ENCODE results near the gene MACROD1. TPM values are rescaled to one million over a fixed set of nuclear protein-coding genes. Genes with fewer than 3 reads are reported as not detected.

MACROD1 gene
- total and polyA plus RNA-seq, 5 donors from 2014 or later = 5.3 to 12.7 (median 6.5) TPM

DNA sequence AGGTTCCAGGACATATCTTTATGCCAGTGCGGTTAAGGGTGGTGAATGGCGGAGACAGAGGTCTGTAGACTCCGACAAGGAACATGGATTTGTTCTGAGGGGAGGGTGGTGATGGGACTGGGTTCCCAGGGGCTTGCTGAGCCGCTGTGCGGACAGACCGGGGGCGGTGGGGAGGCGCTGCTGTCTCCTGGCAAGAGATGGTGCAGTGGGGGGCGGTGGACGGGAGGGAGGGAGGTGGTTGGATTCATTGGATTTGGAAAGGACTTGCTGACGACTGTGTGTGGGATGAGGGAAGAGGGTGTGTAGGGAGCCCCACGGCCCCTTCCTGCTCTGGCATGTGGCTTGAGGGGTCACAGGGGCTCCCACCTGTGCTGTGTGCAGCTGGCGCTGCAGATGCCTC is 87.0 kb downstream of the MACROD1 start:
- Mint-ChIP-seq H3K4me1 (peaks cover 0 to 7% (median 5%) of the 10 kb centered on the region in 4 donors), H3K27me3 (peaks cover 4% of the 10 kb centered on the region), H3K9me3 (no peaks in the 10 kb centered on the region), H3K36me3 (no peaks in the 10 kb centered on the region), H3K27ac (no peak overlapping the region), H3K4me3 (no peak overlapping the region)
- DNase-seq = no peak
- no peak overlapping the region for H3K4me3 ChIP-seq (ENCODE audit: low read depth, low read length)
- H3K4me1 ChIP-seq (ENCODE audit: control insufficient read depth, insufficient read depth, low read length, poor library complexity, severe bottlenecking) = peaks cover 9% of the 10 kb centered on the region
- H3K27me3 ChIP-seq (ENCODE audit: control insufficient read depth, insufficient read depth, low read length) = no peaks in the 10 kb centered on the region
- no peaks in the 10 kb centered on the region for H3K9me3 ChIP-seq (ENCODE audit: control insufficient read depth in 2 of 2, low read length in 2 of 2)
- no peaks in the 10 kb centered on the region for H3K36me3 ChIP-seq (ENCODE audit: control insufficient read depth, insufficient read depth, low read length)
- no peak overlapping the region for H3K27ac ChIP-seq (ENCODE audit: insufficient read depth, low read length, poor library complexity, severe bottlenecking)
- ATAC-seq (ENCODE audit: low read depth in 2 of 2) = no peak

DNA sequence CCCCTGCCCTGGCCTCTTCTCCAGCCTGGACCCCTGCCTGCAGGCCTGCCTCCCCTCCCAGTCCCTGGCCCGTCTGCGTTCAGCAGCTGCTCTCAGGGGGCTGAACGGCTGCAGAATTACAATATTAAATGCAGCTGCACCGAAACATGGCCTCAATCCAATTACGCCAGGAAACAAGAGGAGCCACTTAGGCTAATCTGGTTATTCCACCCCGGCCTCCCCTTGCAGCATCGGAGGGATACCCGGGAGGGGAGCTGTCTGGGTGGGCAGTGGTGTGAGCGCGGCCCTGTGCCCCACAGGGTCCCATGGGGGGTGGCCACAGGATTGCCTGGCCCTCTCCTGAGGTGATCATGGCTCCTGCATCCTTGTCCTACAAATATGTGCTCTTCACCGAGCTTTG is 87.6 kb downstream of the MACROD1 start:
- Mint-ChIP-seq H3K27ac (no peak overlapping the region), H3K9me3 (no peaks in the 10 kb centered on the region), H3K36me3 (no peaks in the 10 kb centered on the region), H3K4me1 (peaks cover 0 to 9% (median 5%) of the 10 kb centered on the region in 4 donors), H3K4me3 (no peak overlapping the region), H3K27me3 (peaks cover 4% of the 10 kb centered on the region)
- Histone ChIP-seq H3K4me1 (ENCODE audit: control insufficient read depth, insufficient read depth, low read length, poor library complexity, severe bottlenecking) (peaks cover 9% of the 10 kb centered on the region), H3K4me3 (ENCODE audit: low read depth, low read length) (no peak overlapping the region), H3K27ac (ENCODE audit: insufficient read depth, low read length, poor library complexity, severe bottlenecking) (no peak overlapping the region), H3K27me3 (ENCODE audit: control insufficient read depth, insufficient read depth, low read length) (no peaks in the 10 kb centered on the region), H3K36me3 (ENCODE audit: control insufficient read depth, insufficient read depth, low read length) (no peaks in the 10 kb centered on the region), H3K9me3 (ENCODE audit: control insufficient read depth in 2 of 2, low read length in 2 of 2) (no peaks in the 10 kb centered on the region)
- DNase-seq (no peak), ATAC-seq (ENCODE audit: low read depth in 2 of 2) (no peak)

DNA sequence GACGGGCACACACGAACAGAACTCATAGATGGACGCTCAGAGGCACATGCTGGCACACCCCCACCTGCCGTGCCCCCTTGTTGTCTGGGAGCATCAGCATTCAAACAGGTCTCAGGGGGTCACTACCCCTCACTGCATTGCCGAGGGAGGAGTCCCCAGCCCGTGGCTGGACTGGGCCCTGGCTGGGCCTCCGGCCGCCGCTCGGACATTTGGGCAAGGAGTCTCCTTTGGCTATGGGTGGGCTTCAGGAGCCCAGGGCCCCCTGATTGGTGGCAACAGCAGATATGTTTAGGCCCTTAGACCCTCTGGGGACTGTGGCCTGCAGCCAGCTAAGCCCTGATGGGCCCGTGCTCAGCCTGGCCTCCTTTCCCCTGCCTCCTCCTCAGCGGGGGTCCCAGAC is 88.3 kb downstream of the MACROD1 start:
- no peak overlapping the region for H3K27ac ChIP-seq (ENCODE audit: insufficient read depth, low read length, poor library complexity, severe bottlenecking)
- H3K9me3 ChIP-seq (ENCODE audit: control insufficient read depth in 2 of 2, low read length in 2 of 2) = no peaks in the 10 kb centered on the region
- no peak overlapping the region for H3K4me3 ChIP-seq (ENCODE audit: low read depth, low read length)
- H3K36me3 ChIP-seq (ENCODE audit: control insufficient read depth, insufficient read depth, low read length) = no peaks in the 10 kb centered on the region
- Mint-ChIP-seq H3K4me3 (no peak overlapping the region), H3K9me3 (no peaks in the 10 kb centered on the region), H3K36me3 (no peaks in the 10 kb centered on the region), H3K4me1 (peaks cover 0 to 9% (median 5%) of the 10 kb centered on the region in 4 donors), H3K27me3 (peaks cover 4% of the 10 kb centered on the region), H3K27ac (no peak overlapping the region)
- ATAC-seq (ENCODE audit: low read depth in 2 of 2) (no peak), DNase-seq (no peak)
- peaks cover 9% of the 10 kb centered on the region for H3K4me1 ChIP-seq (ENCODE audit: control insufficient read depth, insufficient read depth, low read length, poor library complexity, severe bottlenecking)
- no peaks in the 10 kb centered on the region for H3K27me3 ChIP-seq (ENCODE audit: control insufficient read depth, insufficient read depth, low read length)

- H3K4me1 Mint-ChIP-seq = peaks cover 0 to 9% (median 5%) of the 10 kb centered on the region in 4 donors
These were observed 89.2 kb downstream of the MACROD1 start for GRCh38 chr11:64076758-64077157.

DNA sequence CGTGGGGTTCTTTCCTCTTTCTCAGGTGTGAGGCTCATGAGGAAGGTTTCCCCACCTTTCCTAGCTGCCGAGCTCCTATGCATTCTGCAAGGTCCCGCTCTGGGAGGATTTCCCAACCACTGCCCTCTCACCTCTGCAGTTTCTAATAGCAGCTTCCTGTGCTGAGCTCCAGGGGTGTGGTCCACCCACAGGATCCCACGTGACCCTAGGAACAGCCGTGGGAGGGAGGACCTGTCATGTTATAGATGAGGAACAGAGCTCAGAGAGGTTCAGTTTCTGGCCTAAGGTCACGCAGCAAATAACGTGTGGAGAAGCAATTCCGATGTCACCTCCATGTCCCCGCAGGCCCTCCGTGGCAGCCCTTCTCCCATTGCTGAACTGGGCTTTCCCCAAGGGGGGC is 91.7 kb downstream of the MACROD1 start:
- peak overlapping the region in 1 of 4 donors; percentile 46 for H3K4me3 Mint-ChIP-seq
- peak in 1 of 3 donors; percentile 61 for DNase-seq
- peak in 1 of 2 donors; percentile 57 for ATAC-seq (ENCODE audit: low read depth in 2 of 2)
- H3K27me3 Mint-ChIP-seq = no peaks in the 10 kb centered on the region
- peaks cover 0 to 9% (median 5%) of the 10 kb centered on the region in 4 donors for H3K4me1 Mint-ChIP-seq
- Histone ChIP-seq H3K9me3 (ENCODE audit: control insufficient read depth in 2 of 2, low read length in 2 of 2) (no peaks in the 10 kb centered on the region), H3K4me1 (ENCODE audit: control insufficient read depth, insufficient read depth, low read length, poor library complexity, severe bottlenecking) (peaks cover 9% of the 10 kb centered on the region), H3K27me3 (ENCODE audit: control insufficient read depth, insufficient read depth, low read length) (no peaks in the 10 kb centered on the region), H3K4me3 (ENCODE audit: low read depth, low read length) (no peak overlapping the region), H3K36me3 (ENCODE audit: control insufficient read depth, insufficient read depth, low read length) (no peaks in the 10 kb centered on the region), H3K27ac (ENCODE audit: insufficient read depth, low read length, poor library complexity, severe bottlenecking) (no peak overlapping the region)
- no peaks in the 10 kb centered on the region for H3K36me3 Mint-ChIP-seq
- H3K9me3 Mint-ChIP-seq = no peaks in the 10 kb centered on the region
- H3K27ac Mint-ChIP-seq = peak overlapping the region in 1 of 3 donors; percentile 7

More at GRCh38 chr11:64076758-64077157, 89.2 kb downstream of the MACROD1 start:
- Mint-ChIP-seq H3K9me3 (no peaks in the 10 kb centered on the region), H3K27ac (no peak overlapping the region), H3K27me3 (peaks cover 4% of the 10 kb centered on the region), H3K4me3 (no peak overlapping the region), H3K36me3 (no peaks in the 10 kb centered on the region)
- Histone ChIP-seq H3K27me3 (ENCODE audit: control insufficient read depth, insufficient read depth, low read length) (no peaks in the 10 kb centered on the region), H3K27ac (ENCODE audit: insufficient read depth, low read length, poor library complexity, severe bottlenecking) (no peak overlapping the region), H3K4me3 (ENCODE audit: low read depth, low read length) (no peak overlapping the region), H3K4me1 (ENCODE audit: control insufficient read depth, insufficient read depth, low read length, poor library complexity, severe bottlenecking) (peaks cover 9% of the 10 kb centered on the region), H3K9me3 (ENCODE audit: control insufficient read depth in 2 of 2, low read length in 2 of 2) (no peaks in the 10 kb centered on the region), H3K36me3 (ENCODE audit: control insufficient read depth, insufficient read depth, low read length) (no peaks in the 10 kb centered on the region)
- ATAC-seq (ENCODE audit: low read depth in 2 of 2) = no peak
- no peak for DNase-seq

DNA sequence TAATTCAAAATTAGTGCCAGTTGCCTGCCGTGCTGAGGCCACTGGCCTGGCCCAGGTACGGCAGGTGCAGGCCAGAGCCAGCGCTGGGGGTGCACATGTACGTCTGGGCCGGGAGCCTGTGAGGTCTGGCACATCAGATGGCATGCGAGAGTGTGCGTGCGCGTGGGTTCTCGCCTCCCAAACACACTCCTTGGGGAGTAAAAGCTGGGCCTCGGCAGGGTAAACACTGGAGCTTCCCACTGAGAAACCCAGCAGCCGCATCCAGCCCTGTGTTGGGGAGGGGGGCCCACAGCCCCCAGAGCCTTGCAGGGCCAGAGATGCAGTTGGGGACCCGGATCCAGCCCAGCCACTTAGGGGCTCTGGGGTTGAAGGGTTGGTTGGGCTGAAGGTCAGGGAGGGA is 92.4 kb downstream of the MACROD1 start:
- Histone ChIP-seq H3K27me3 (ENCODE audit: control insufficient read depth, insufficient read depth, low read length) (no peaks in the 10 kb centered on the region), H3K9me3 (ENCODE audit: control insufficient read depth in 2 of 2, low read length in 2 of 2) (no peaks in the 10 kb centered on the region), H3K36me3 (ENCODE audit: control insufficient read depth, insufficient read depth, low read length) (no peaks in the 10 kb centered on the region), H3K4me1 (ENCODE audit: control insufficient read depth, insufficient read depth, low read length, poor library complexity, severe bottlenecking) (peaks cover 9% of the 10 kb centered on the region), H3K4me3 (ENCODE audit: low read depth, low read length) (no peak overlapping the region), H3K27ac (ENCODE audit: insufficient read depth, low read length, poor library complexity, severe bottlenecking) (no peak overlapping the region)
- no peak overlapping the region for H3K4me3 Mint-ChIP-seq
- no peak overlapping the region for H3K27ac Mint-ChIP-seq
- ATAC-seq (ENCODE audit: low read depth in 2 of 2) = no peak
- no peaks in the 10 kb centered on the region for H3K36me3 Mint-ChIP-seq
- DNase-seq = no peak
- no peaks in the 10 kb centered on the region for H3K9me3 Mint-ChIP-seq
- H3K27me3 Mint-ChIP-seq = no peaks in the 10 kb centered on the region
- peaks cover 0 to 9% (median 5%) of the 10 kb centered on the region in 4 donors for H3K4me1 Mint-ChIP-seq

- no peaks in the 10 kb centered on the region for H3K36me3 Mint-ChIP-seq
- no peaks in the 10 kb centered on the region for H3K36me3 ChIP-seq (ENCODE audit: control insufficient read depth, insufficient read depth, low read length)
- H3K27ac ChIP-seq (ENCODE audit: insufficient read depth, low read length, poor library complexity, severe bottlenecking) = no peak overlapping the region
- no peaks in the 10 kb centered on the region for H3K9me3 Mint-ChIP-seq
- ATAC-seq (ENCODE audit: low read depth in 2 of 2) = no peak
- peaks cover 0 to 9% (median 5%) of the 10 kb centered on the region in 4 donors for H3K4me1 Mint-ChIP-seq
- no peaks in the 10 kb centered on the region for H3K27me3 Mint-ChIP-seq
- H3K4me3 ChIP-seq (ENCODE audit: low read depth, low read length) = no peak overlapping the region
- H3K4me1 ChIP-seq (ENCODE audit: control insufficient read depth, insufficient read depth, low read length, poor library complexity, severe bottlenecking) = peaks cover 9% of the 10 kb centered on the region
- no peak for DNase-seq
- H3K9me3 ChIP-seq (ENCODE audit: control insufficient read depth in 2 of 2, low read length in 2 of 2) = no peaks in the 10 kb centered on the region
- no peak overlapping the region for H3K4me3 Mint-ChIP-seq
- peak overlapping the region in 1 of 3 donors; percentile 5 for H3K27ac Mint-ChIP-seq
- H3K27me3 ChIP-seq (ENCODE audit: control insufficient read depth, insufficient read depth, low read length) = no peaks in the 10 kb centered on the region
These were observed 93.0 kb downstream of the MACROD1 start for GRCh38 chr11:64072871-64073270.

- Histone ChIP-seq H3K9me3 (ENCODE audit: control insufficient read depth in 2 of 2, low read length in 2 of 2) (no peaks in the 10 kb centered on the region), H3K36me3 (ENCODE audit: control insufficient read depth, insufficient read depth, low read length) (no peaks in the 10 kb centered on the region), H3K4me3 (ENCODE audit: low read depth, low read length) (no peak overlapping the region), H3K27ac (ENCODE audit: insufficient read depth, low read length, poor library complexity, severe bottlenecking) (no peak overlapping the region), H3K27me3 (ENCODE audit: control insufficient read depth, insufficient read depth, low read length) (no peaks in the 10 kb centered on the region), H3K4me1 (ENCODE audit: control insufficient read depth, insufficient read depth, low read length, poor library complexity, severe bottlenecking) (peaks cover 9% of the 10 kb centered on the region)
- H3K4me3 Mint-ChIP-seq = no peak overlapping the region
- H3K36me3 Mint-ChIP-seq = no peaks in the 10 kb centered on the region
- H3K27me3 Mint-ChIP-seq = no peaks in the 10 kb centered on the region
- H3K9me3 Mint-ChIP-seq = no peaks in the 10 kb centered on the region
- DNase-seq (no peak), ATAC-seq (ENCODE audit: low read depth in 2 of 2) (no peak)
- peak overlapping the region in 1 of 3 donors; percentile 5 for H3K27ac Mint-ChIP-seq
- H3K4me1 Mint-ChIP-seq = peaks cover 0 to 9% (median 5%) of the 10 kb centered on the region in 4 donors
These were observed 93.5 kb downstream of the MACROD1 start for GRCh38 chr11:64072403-64072802.

Measured in CD4-positive, CD25-positive, alpha-beta regulatory T cell (primary cell).